ENCODE measurements around the gene ZNF268. TPM values are rescaled to one million over a fixed set of nuclear protein-coding genes. Genes with fewer than 3 reads are reported as not detected.

The ZNF268 gene
- total RNA-seq, 1 donor from 2014 or later: 19.1 TPM

DNA sequence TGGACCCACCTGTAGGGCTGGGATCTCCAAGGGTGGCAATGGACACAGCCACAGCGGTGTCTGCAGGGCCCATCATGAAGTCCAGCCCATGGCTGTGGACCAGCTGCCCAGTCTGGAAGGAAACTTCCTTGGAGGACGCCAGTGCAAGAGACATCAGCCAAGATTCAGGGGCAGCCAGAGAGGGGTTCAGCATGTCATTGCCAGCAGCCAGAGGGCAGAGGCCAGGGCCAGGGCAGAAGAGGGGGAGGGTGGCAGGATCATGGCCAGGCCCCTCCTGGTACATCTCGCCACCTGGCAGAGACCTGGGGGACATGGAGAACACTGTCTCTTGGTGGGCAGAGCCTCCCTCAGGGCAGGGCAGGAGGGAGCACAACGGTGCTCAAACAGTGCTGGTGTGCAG lies 44.2 kb downstream of the ZNF268 start:
- Mint-ChIP-seq H3K9me3 (ENCODE audit: unreplicated experiment) (peaks cover 37% of the 10 kb centered on the region), H3K36me3 (ENCODE audit: unreplicated experiment) (no peaks in the 10 kb centered on the region), H3K27ac (ENCODE audit: unreplicated experiment) (no peak overlapping the region), H3K4me1 (ENCODE audit: unreplicated experiment) (no peaks in the 10 kb centered on the region), H3K27me3 (ENCODE audit: unreplicated experiment) (no peaks in the 10 kb centered on the region), H3K4me3 (ENCODE audit: unreplicated experiment) (no peak overlapping the region)
- TF ChIP-seq, protein P1, sequence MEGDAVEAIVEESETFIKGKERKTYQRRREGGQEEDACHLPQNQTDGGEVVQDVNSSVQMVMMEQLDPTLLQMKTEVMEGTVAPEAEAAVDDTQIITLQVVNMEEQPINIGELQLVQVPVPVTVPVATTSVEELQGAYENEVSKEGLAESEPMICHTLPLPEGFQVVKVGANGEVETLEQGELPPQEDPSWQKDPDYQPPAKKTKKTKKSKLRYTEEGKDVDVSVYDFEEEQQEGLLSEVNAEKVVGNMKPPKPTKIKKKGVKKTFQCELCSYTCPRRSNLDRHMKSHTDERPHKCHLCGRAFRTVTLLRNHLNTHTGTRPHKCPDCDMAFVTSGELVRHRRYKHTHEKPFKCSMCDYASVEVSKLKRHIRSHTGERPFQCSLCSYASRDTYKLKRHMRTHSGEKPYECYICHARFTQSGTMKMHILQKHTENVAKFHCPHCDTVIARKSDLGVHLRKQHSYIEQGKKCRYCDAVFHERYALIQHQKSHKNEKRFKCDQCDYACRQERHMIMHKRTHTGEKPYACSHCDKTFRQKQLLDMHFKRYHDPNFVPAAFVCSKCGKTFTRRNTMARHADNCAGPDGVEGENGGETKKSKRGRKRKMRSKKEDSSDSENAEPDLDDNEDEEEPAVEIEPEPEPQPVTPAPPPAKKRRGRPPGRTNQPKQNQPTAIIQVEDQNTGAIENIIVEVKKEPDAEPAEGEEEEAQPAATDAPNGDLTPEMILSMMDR (IDR thresholded peaks at IDR 0.05): no peak
- DNase-seq (ENCODE audit: extremely low spot score, unreplicated experiment): no peak

DNA sequence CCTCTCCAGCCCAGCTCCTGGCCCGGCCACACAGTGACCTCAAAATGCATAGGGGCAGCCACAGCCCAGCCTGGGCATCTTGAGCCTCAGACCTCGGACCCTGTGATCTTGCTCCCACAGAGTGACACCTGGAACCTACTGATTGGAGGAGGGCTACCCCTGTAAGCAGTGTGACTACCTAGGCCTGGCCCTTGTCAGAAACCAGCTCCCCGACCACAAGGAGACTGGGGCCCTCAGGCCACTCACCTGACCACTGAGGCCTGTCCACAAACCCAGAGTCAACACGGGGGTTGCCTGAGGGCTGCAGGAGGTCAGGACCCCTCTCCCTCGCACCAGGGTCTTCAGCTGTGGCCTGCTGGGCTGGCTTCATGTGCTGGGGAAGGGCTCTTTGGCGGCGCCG lies 45.4 kb downstream of the ZNF268 start:
- no peaks in the 10 kb centered on the region for H3K27me3 Mint-ChIP-seq (ENCODE audit: unreplicated experiment)
- no peak for DNase-seq (ENCODE audit: extremely low spot score, unreplicated experiment)
- H3K4me3 Mint-ChIP-seq (ENCODE audit: unreplicated experiment): no peak overlapping the region
- H3K9me3 Mint-ChIP-seq (ENCODE audit: unreplicated experiment): peaks cover 46% of the 10 kb centered on the region
- no peaks in the 10 kb centered on the region for H3K36me3 Mint-ChIP-seq (ENCODE audit: unreplicated experiment)
- no peaks in the 10 kb centered on the region for H3K4me1 Mint-ChIP-seq (ENCODE audit: unreplicated experiment)
- TF ChIP-seq, protein P1 (IDR thresholded peaks at IDR 0.05): no peak
- no peak overlapping the region for H3K27ac Mint-ChIP-seq (ENCODE audit: unreplicated experiment)

DNA sequence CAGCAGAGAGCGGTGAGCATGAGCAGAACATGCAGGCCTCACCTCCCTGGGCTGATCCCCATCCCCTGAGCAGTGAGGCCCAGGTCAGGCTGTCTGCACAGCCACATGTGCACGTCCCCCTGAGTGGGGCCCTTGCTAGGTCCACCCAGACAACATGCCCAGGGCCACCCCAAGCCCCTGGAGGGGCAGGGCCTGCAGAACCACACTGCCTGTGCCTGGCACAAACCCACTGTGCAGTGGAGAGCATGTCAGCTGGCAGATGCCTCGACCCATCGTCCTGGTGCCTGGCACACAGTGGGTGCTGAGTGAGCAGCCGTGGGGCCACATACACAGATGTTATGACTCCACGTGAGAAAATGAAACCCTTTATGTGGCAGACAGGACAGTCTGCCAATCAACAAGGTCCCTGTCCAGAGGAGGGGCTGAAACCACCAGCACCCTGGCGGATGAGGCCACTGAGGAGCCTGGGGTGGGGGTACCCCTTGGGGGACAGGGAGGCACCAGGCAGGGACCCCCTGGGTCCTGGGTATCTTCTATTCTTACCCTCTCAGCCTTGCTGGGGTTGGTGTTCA lies 46.1 kb downstream of the ZNF268 start:
- TF ChIP-seq, protein P1 (IDR thresholded peaks at IDR 0.05): no peak
- peaks cover 47% of the 10 kb centered on the region for H3K9me3 Mint-ChIP-seq (ENCODE audit: unreplicated experiment)
- no peaks in the 10 kb centered on the region for H3K27me3 Mint-ChIP-seq (ENCODE audit: unreplicated experiment)
- no peaks in the 10 kb centered on the region for H3K4me1 Mint-ChIP-seq (ENCODE audit: unreplicated experiment)
- no peaks in the 10 kb centered on the region for H3K36me3 Mint-ChIP-seq (ENCODE audit: unreplicated experiment)
- DNase-seq (ENCODE audit: extremely low spot score, unreplicated experiment): no peak
- H3K4me3 Mint-ChIP-seq (ENCODE audit: unreplicated experiment): no peak overlapping the region
- H3K27ac Mint-ChIP-seq (ENCODE audit: unreplicated experiment): no peak overlapping the region

DNA sequence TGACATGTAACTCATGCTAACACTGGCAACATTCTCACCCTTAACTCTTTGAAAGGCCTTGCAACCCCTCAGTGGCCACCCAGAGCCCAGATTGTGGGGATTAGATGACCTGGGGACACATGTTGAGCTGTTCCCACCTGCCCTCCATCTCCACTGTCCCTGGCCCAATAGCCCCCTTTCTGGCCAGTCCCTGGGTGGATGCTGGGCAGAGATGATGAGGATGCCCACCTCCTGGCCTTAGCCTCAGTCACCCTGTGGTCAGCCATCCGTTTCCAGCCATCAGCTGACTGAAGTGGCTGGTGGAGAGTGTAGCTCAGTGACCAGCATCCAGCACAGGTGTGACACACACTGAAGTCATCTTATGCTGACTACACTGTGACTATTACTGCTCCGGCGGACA lies 49.7 kb downstream of the ZNF268 start:
- Mint-ChIP-seq H3K27me3 (ENCODE audit: unreplicated experiment) (no peaks in the 10 kb centered on the region), H3K9me3 (ENCODE audit: unreplicated experiment) (peaks cover 52% of the 10 kb centered on the region)

DNA sequence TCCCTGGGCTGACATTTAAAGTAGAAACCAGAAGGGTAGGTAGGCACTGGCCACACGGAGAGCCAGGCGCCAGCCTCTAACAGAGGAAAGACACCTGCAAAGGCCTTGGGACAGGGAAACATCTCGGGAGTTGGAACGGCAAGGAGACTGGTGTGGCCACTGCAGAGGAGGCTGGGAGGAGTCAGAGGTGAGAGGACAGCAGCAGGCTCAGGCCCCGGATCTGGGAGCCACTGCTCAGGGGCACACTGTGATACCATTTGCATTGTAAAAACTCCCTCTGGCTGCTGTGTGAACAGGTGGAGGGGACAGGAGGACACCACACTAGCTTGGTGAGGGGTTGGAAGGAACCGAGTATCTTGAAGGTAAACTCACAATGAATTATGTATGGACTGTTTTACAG lies 51.7 kb downstream of the ZNF268 start:
- Mint-ChIP-seq H3K27me3 (ENCODE audit: unreplicated experiment) (no peaks in the 10 kb centered on the region), H3K9me3 (ENCODE audit: unreplicated experiment) (peaks cover 49% of the 10 kb centered on the region), H3K36me3 (ENCODE audit: unreplicated experiment) (peaks cover 3% of the 10 kb centered on the region), H3K4me3 (ENCODE audit: unreplicated experiment) (no peak overlapping the region), H3K27ac (ENCODE audit: unreplicated experiment) (no peak overlapping the region), H3K4me1 (ENCODE audit: unreplicated experiment) (no peaks in the 10 kb centered on the region)
- TF ChIP-seq, protein P1 (IDR thresholded peaks at IDR 0.05): no peak
- peak; percentile 65 for DNase-seq (ENCODE audit: extremely low spot score, unreplicated experiment)

More for the DNA sequence above, 49.7 kb downstream of the ZNF268 start:
- H3K27ac Mint-ChIP-seq (ENCODE audit: unreplicated experiment): no peak overlapping the region
- DNase-seq (ENCODE audit: extremely low spot score, unreplicated experiment): peak; percentile 79
- TF ChIP-seq, protein P1 (IDR thresholded peaks at IDR 0.05): no peak
- H3K4me3 Mint-ChIP-seq (ENCODE audit: unreplicated experiment): no peak overlapping the region
- no peaks in the 10 kb centered on the region for H3K4me1 Mint-ChIP-seq (ENCODE audit: unreplicated experiment)
- peaks cover 3% of the 10 kb centered on the region for H3K36me3 Mint-ChIP-seq (ENCODE audit: unreplicated experiment)

Data from osteocyte (in vitro differentiated cells).